GM19452 (cell line): Measurements from ENCODE around the gene CHPT1.
"Not testable (repeated sequence)": the region's sequence is repeated elsewhere in the genome, so short reads cannot be mapped to it uniquely, and the experiment has no call there.

Experiments used
- ATAC-seq: cut with Tn5 transposase; IDR thresholded peaks from one replicate; pipeline ENCODE4 v1.9.1; 2021; ENCODE audit not compliant: unreplicated experiment

Gene CHPT1

GRCh38 chr12:101719566-101719965, 22.1 kb downstream of the CHPT1 start:
- ATAC-seq: no peak

- no peak for ATAC-seq
Measured at GRCh38 chr12:101720118-101720517, 22.7 kb downstream of the CHPT1 start.

GRCh38 chr12:101722392-101722791, 25.0 kb downstream of the CHPT1 start:
- no peak for ATAC-seq

- no peak for ATAC-seq
Measured at GRCh38 chr12:101727098-101727497, 29.7 kb downstream of the CHPT1 start.

- no peak for ATAC-seq
Measured at GRCh38 chr12:101729842-101730241, 32.4 kb downstream of the CHPT1 start.

GRCh38 chr12:101732318-101732717, 34.9 kb downstream of the CHPT1 start:
- no peak for ATAC-seq

GRCh38 chr12:101733166-101733565, 35.7 kb downstream of the CHPT1 start:
- ATAC-seq: no peak

- not testable (repeated sequence) for ATAC-seq
Measured at GRCh38 chr12:101734482-101734881, 37.0 kb downstream of the CHPT1 start.

- no peak for ATAC-seq
Measured at GRCh38 chr12:101737476-101737875, 40.0 kb downstream of the CHPT1 start.

GRCh38 chr12:101738920-101739665, 41.7 kb downstream of the CHPT1 start, which contains the start of gene SYCP3:
Gene SYCP3, minus strand, starts transcription at chr12:101739462. Its CDS starts 1,527 bp downstream, at chr12:101737935.
- no peak for ATAC-seq

GRCh38 chr12:101740566-101740965, 43.1 kb downstream of the CHPT1 start:
- no peak for ATAC-seq

GRCh38 chr12:101740980-101741379, 43.5 kb downstream of the CHPT1 start:
- ATAC-seq: no peak

- ATAC-seq: peak; percentile 4
Measured at GRCh38 chr12:101743242-101743641, 45.8 kb downstream of the CHPT1 start.

GRCh38 chr12:101743724-101744472, 46.5 kb downstream of the CHPT1 start:
- ATAC-seq: peak; percentile 98

GRCh38 chr12:101745481-101745880, 48.0 kb downstream of the CHPT1 start:
- ATAC-seq: no peak

- no peak for ATAC-seq
Measured at GRCh38 chr12:101746196-101746595, 48.8 kb downstream of the CHPT1 start.

GRCh38 chr12:101746661-101747060, 49.2 kb downstream of the CHPT1 start:
- ATAC-seq: no peak

- ATAC-seq: no peak
Measured at GRCh38 chr12:101747697-101748096, 50.3 kb downstream of the CHPT1 start.

GRCh38 chr12:101748907-101749306, 51.5 kb downstream of the CHPT1 start:
- no peak for ATAC-seq

GRCh38 chr12:101749657-101750056, 52.2 kb downstream of the CHPT1 start:
- no peak for ATAC-seq

GRCh38 chr12:101750152-101750551, 52.7 kb downstream of the CHPT1 start:
- ATAC-seq: no peak

GRCh38 chr12:101759396-101760047, 62.1 kb downstream of the CHPT1 start:
- ATAC-seq: no peak
